ENCODE measurements around the gene DNAJC6.
"Not testable (repeated sequence)": the region's sequence is repeated elsewhere in the genome, so short reads cannot be mapped to it uniquely, and the experiment has no call there.

DNAJC6 gene

DNA sequence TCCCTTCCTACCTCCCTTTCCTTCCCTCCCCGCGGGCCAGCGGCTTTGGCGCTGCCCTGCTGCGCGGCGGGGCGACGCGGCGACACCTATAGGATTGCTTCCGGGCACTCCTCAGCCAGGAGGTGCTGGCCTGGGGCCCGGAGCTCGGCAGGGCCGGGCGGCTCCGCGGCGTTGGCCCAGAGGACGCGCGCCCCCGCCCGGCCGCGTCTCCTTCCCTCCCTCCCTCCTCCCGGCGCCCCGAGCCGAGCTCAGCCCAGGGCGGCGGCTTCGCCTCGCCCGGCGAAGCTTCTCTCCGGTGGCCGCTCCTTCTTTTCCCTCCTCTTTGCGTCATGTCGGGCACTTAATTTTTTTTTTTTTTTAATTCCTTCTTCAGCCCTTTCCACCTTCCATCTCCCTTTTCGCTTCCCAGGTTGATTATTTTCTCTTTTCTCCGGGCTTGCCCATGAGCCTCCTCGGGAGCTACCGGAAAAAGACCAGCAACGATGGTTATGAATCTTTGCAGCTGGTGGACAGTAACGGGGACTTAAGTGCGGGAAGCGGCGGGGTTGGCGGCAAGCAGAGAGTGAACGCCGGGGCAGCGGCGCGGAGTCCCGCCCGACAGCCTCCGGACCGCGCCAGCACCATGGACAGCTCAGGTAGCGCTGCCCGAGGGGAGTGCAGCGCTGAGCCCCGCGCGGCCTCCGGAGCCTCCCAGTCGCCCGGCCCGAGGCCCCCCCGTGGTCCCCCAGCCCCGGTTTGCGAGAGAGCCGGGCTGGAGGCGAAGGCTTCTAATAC, at the start of gene DNAJC6:
DNAJC6 (plus strand) TSS at position 240 of the 774 bp plus-strand sequence; CDS start at position 443, 203 bp downstream.
- peak; percentile 12 for DNase-seq (ENCODE audit: low spot score)

DNA sequence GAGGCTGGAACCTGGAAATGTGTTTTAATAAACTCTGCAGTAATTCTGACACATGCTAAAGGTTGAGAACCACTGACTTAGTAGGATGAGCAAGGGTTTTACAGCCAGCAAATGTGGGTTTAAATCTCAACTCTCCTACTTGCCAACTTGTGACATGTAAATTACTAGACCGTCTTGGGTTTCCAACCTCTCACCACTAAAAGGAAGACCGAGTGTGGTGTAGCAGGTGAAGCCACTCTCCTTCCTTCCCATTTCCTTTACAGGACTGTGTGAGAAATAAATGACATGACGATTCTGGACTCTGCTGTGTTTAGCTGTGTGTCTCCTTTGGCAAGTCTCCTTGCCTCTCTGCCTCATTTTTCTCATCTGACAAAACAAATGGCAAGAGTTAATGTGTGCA, 49.5 kb upstream of the DNAJC6 start:
- DNase-seq (ENCODE audit: low spot score): no peak

DNA sequence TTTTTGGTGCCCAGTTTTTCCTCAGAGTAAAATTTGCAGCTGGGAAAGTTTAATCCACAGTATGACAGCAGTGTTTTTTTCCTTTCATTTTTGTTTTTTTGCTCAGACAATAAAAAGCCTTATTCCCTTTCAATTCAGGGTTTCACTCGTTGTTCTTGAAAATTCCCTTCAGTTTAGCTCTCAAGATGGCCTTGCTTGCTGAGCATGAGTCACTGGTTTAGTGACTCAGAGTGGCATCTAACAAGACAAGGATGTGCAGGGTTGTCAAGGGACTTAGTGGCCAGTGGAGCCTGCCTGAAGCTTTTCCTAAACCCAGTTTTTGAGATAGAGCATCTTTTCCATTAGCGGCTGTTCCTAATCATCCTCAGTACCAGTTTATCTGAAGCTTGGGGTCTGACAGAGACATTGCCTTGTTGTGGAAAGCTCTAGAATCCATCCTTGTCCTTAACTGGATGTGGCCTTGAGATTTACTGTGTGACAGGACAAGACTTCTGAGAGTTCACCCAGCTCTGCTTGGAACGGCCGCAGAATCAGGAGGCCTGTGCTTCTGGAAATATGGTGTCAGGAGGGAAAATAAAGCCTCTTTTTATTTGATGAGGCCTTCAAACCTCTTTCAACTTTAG, 48.4 kb upstream of the DNAJC6 start:
- no peak for DNase-seq (ENCODE audit: low spot score)

- no peak for DNase-seq (ENCODE audit: low spot score)
Observed at GRCh38 chr1:65263286-65263685, 46.1 kb upstream of the DNAJC6 start.

DNA sequence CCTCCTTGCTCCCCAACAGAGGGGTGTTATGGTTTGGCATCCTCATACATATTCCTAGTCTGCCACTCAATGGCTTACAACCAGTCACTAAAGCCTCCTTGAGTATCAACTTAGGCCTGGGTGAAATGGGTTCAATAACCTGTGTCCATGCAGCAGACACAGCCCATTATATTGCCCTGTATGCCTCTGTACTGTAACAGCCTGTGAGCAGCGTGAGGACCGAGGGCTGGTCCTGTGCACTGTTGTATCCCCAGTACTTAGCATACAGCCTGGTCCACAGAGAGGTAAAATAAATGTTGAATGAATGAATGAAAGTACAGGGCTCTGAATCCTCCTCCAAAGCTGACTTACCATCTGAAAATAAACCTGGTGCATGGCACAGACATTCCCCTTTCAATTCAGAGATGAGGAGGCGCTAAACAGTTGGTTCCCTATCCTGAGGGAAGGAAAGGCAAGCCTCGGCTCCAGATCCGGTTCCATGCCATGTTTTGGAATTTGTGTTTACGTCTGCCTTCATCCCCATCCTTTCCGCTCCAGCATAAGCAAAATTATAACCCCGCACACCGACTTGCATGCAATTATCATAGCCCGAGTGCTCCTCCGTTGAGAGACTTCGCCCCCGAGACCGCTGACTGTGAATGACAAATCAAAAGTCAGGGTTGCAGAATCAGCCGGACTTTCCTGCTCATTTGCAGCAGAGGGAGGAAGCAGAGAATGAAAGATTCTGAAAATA, 45.0 kb upstream of the DNAJC6 start:
- DNase-seq (ENCODE audit: low spot score): no peak

DNA sequence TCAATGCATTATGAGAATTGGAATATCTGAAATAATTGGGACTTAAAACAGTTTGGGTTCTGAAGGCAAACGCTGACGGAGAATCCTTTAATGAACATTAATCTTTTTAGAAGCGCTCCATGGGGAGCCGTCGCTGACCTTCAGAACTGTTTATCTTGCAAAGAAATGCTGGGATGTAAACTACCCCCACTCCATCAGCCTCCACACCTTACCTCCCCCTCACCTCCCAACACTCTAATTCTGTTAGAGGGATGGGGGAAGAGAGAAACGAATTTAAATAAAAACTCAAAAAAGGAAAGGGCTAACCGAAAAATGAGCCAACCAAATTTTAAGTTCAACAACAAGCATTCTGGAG, 44.1 kb upstream of the DNAJC6 start:
- DNase-seq (ENCODE audit: low spot score): no peak

DNA sequence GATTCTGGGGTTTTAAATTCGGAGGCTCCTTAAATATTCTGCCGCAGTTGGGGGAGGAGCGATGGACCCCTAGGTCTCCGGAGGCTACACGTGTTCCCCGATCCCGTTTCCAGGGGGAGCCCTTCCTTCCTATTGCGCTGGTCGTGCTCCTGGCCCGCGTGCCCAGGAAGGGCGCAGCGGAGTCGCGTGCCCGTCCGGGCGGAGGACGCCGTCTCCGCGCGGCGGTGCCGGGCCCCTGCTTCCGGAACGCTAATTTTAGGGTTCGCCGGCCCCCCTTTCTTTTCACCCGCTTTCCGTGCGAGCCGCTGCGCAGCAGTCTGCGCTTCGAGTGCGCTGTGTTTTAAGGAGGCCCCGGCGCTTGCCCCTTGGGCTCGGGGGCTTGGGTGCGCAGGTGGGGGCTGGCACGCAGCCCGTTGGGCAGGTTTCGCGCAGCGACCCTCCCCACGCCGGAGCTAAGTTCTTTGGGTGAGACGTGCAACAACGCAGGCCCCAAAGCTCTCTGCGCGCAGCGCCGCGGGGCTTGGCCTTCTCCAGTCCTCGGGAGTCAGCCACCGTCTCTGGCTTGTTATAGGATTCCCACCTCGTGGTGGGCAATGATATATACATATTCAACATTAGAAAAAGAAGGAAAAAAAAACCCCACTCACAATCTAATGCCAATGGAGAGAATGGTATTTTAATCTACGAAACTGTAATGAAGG, 43.5 kb upstream of the DNAJC6 start:
- peak; percentile 23 for DNase-seq (ENCODE audit: low spot score)

DNA sequence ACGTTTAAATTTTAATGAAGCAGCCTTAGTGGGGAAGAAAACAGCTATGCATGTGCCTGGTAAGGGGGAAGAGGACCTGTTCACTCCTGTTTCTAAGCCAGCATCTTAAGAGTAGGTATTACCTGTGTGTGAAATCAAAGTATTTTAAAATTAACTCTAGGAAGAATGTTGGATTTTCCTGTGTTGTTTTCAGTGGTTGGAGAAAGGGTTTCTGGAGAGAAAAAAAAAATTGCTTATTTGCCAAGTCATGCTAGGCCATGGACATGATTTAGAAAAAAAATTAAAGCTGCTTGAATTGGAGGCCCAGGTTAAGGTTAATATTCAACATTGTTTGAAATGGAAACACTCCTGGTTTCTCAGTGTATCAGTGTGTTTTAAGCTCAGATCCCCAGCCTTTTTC, 42.9 kb upstream of the DNAJC6 start:
- DNase-seq (ENCODE audit: low spot score): no peak

GRCh38 chr1:65267271-65267670, 42.1 kb upstream of the DNAJC6 start:
- no peak for DNase-seq (ENCODE audit: low spot score)

- no peak for DNase-seq (ENCODE audit: low spot score)
Observed at GRCh38 chr1:65267683-65268082, 41.7 kb upstream of the DNAJC6 start.

- DNase-seq (ENCODE audit: low spot score): no peak
Observed at GRCh38 chr1:65269612-65270011, 39.7 kb upstream of the DNAJC6 start.

DNA sequence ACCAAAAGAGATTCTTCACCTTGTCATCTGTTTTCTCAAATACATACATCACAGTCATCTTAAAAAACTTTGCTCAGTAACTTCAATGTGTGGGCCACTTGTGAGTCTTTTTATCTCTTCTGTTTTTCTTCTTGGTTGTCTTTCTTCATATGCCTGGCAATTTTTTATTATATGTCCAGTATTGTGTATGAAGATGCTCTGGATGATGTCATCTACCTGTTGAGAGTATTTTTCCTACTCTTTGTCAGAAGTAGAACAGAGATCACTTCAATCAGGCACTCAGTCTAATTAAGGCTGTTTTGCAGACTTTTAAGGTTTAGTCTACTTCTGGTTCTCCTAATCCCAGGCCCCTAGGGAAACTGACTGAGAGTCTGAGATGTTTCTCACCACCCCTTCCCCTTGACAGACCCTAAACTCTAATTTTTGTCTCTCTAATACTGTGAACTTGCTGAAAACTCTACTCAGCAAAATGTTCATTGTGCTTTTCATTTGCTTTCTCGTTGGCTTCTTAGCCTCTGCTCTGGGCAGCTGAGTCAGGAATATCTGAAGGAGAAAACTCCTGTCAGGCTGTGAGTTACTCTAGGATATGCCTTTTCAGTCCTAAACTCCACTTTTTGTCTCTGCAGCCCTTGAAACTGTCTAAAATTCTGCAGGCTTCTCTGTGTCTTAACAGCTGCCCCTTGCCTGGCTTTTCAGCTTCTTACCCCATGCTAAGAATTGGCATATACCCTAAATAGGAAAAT, 33.0 kb upstream of the DNAJC6 start:
- no peak for DNase-seq (ENCODE audit: low spot score)

- no peak for DNase-seq (ENCODE audit: low spot score)
Observed at GRCh38 chr1:65277605-65278347, 31.6 kb upstream of the DNAJC6 start.

DNA sequence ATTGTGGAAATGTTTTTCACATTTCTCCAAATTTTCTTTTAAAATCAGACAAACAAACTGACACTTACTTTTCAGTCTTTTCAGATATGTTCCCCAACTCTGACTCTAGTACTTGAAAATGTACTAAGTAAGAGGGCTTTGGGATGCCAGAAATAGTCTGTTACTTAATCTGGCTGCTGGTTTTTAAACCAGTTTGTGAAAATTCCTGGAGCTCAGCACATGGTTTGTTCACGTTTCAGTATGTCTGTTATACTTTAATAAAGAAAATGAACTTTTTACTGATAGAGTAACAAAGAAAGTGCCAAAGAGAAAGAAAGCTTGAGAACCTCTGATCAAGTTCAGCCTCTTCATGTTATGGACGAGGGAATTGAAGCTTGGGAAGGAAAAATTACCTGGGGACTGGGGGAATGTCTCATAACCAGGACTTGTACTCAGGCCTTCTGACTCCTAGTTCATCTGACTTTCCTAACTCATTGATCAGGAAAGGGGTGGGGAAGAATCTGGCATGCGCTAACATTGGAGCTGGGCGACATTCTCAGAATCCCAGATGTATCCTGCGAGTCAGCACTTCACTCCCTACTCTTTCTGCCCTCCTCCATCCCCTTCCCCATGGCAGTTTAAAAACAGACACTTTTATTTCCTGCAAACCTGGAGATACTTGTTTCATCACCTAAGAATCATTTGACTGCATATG, 30.8 kb upstream of the DNAJC6 start:
- DNase-seq (ENCODE audit: low spot score): no peak

GRCh38 chr1:65279070-65279779, 30.1 kb upstream of the DNAJC6 start:
- DNase-seq (ENCODE audit: low spot score): no peak

DNA sequence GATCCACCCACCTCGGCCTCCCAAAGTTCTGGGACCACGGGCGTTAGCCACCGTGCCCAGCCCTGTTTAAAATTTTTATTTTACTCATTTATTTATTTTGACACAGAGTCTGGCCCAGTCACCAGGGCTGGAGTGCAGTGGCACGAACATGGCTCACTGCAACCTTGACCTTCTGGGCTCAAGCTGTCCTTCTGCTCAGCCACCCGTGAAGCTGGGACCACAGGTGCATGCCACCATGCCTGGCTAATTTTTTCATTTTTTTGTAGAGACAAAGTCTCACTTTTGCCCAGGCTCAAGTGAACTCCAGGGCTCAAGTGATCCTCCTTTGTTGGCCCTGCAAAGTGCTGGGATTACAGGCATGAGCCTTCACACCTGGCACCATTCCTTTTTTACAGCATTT, 27.5 kb upstream of the DNAJC6 start:
- DNase-seq (ENCODE audit: low spot score): no peak

GRCh38 chr1:65284229-65284628, 25.1 kb upstream of the DNAJC6 start:
- DNase-seq (ENCODE audit: low spot score): no peak

- no peak for DNase-seq (ENCODE audit: low spot score)
Observed at GRCh38 chr1:65289449-65289848, 19.9 kb upstream of the DNAJC6 start.

DNA sequence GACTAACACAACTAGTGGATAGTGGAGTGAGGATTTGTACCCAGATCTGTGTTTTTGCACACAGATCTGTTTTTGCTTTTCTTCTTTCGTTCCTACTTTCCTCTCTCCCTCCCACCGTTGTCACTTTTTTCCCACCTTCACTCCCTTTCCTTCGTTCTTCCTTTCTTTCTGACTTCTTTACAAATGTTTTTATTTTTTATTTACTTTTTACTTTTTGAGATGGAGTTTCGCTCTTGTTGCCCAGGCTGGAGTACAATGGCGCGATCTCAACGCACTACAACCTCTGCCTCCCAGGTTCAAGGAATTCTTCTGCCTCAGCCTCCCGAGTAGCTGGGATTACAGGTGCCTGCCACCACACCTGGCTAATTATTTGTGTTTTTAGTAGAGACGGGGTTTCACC, 17.5 kb upstream of the DNAJC6 start:
- not testable (repeated sequence) for DNase-seq (ENCODE audit: low spot score)
